Ammon's horn (tissue), 1 donor: ENCODE results near the gene LAD1.
A peak's percentile ranks its signal among the peaks of the same experiment; 100 is the strongest.

Source experiments
- DNase-seq: peaks from one replicate; pipeline ENCODE4 v3.0.0-alpha.2; 2016; ENCODE audit warnings: low spot score

Gene LAD1

GRCh38 chr1:201399018-201399351 lies at the start of gene LAD1:
Gene LAD1 (minus strand): TSS chr1:201399324. CDS start chr1:201399306, 18 bp downstream.
- no peak for DNase-seq

GRCh38 chr1:201447903-201448871 lies 49.1 kb upstream of the LAD1 start:
- peak; percentile 95 for DNase-seq

- DNase-seq = no peak
Observed at GRCh38 chr1:201445310-201445709, 46.2 kb upstream of the LAD1 start.

- no peak for DNase-seq
Observed at GRCh38 chr1:201444792-201445191, 45.7 kb upstream of the LAD1 start.

- DNase-seq = no peak
Observed at GRCh38 chr1:201443747-201444146, 44.6 kb upstream of the LAD1 start.

GRCh38 chr1:201436969-201437368 lies 37.8 kb upstream of the LAD1 start:
- no peak for DNase-seq

- DNase-seq = no peak
Observed at GRCh38 chr1:201436393-201436792, 37.3 kb upstream of the LAD1 start.

- no peak for DNase-seq
Observed at GRCh38 chr1:201434266-201434665, 35.1 kb upstream of the LAD1 start.

- no peak for DNase-seq
Observed at GRCh38 chr1:201433609-201434008, 34.5 kb upstream of the LAD1 start.

- DNase-seq = no peak
Observed at GRCh38 chr1:201430776-201431175, 31.7 kb upstream of the LAD1 start.

GRCh38 chr1:201429736-201430501 lies 30.8 kb upstream of the LAD1 start:
- no peak for DNase-seq

- no peak for DNase-seq
Observed at GRCh38 chr1:201427963-201428362, 28.8 kb upstream of the LAD1 start.

GRCh38 chr1:201426479-201427310 lies 27.6 kb upstream of the LAD1 start:
- no peak for DNase-seq

GRCh38 chr1:201424146-201424545 lies 25.0 kb upstream of the LAD1 start:
- no peak for DNase-seq

- DNase-seq = no peak
Observed at GRCh38 chr1:201423655-201424054, 24.5 kb upstream of the LAD1 start.

- no peak for DNase-seq
Observed at GRCh38 chr1:201422436-201423030, 23.4 kb upstream of the LAD1 start.

- DNase-seq = no peak
Observed at GRCh38 chr1:201422026-201422425, 22.9 kb upstream of the LAD1 start.

- DNase-seq = no peak
Observed at GRCh38 chr1:201421041-201421440, 21.9 kb upstream of the LAD1 start.

- DNase-seq = no peak
Observed at GRCh38 chr1:201420608-201421002, 21.5 kb upstream of the LAD1 start.

GRCh38 chr1:201419746-201420607 lies 20.9 kb upstream of the LAD1 start:
- no peak for DNase-seq

GRCh38 chr1:201419256-201419655 lies 20.1 kb upstream of the LAD1 start:
- DNase-seq = no peak
